Measurements from ENCODE around the gene GANC.
A peak's percentile ranks its signal among the peaks of the same experiment; 100 is the strongest.

The GANC gene

GRCh38 chr15:42375941-42376340 is 102.9 kb downstream of the GANC start:
- DNase-seq (ENCODE audit: low spot score), result no peak

DNA sequence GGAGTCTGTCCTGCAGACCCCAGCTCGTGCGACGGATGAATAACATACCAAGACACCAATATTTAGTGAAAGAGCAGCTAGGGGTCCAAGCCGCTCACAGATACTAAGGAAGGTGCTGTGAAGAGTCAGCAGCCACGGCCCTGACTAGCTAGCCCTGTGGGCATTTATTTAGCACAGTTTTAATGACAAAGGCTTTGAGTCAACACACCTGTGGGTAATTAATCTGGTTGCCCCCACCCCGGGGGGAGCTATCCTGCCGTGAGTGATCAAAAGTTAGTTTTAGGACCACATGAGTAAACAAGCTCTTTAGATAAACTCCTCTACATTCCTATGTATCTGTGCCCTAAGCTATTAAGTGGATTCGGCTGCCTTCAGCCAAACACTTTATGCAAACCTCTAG is 105.0 kb downstream of the GANC start:
- no peak for DNase-seq (ENCODE audit: low spot score)

- DNase-seq (ENCODE audit: low spot score), result no peak
Measured at GRCh38 chr15:42384597-42384996, 111.6 kb downstream of the GANC start.

DNA sequence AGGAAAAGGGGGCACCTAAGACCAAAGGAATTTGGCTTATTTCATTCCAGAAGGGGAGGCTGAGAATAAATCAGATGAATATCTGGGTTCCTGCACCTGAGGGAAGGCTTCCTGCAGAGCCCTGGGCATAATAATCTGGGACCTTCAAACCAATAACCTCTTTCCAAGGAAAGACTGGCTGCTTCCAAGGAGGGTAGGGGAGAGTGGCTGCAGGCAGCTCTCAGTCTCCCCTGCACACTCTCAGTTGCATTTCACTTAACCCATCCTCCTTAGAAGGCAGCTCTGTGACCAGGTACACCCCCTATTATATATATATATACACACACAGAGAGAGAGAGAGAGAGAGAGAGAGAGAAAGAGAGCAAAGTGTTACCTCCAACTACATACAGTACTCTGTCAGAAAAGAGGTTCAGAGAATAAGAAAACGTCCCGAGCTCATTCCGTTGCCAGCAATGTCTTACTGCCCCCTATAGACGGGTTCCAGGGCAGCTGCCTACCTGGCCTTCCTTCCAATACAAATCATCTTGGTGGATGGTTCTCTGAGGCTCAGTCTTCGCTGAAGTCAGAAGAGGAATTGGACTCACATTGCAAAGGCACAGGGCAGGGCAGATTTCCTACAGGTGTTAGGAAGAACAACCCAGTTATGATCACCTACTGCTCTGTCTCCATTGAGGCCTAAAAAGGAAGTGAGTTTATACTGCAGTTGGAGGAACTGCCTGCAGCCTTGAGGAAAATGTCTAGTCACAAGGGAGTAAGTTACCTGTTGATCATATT is 112.4 kb downstream of the GANC start:
- DNase-seq (ENCODE audit: low spot score), result peak; percentile 37

GRCh38 chr15:42385980-42386700 is 113.1 kb downstream of the GANC start:
- DNase-seq (ENCODE audit: low spot score), result no peak

DNA sequence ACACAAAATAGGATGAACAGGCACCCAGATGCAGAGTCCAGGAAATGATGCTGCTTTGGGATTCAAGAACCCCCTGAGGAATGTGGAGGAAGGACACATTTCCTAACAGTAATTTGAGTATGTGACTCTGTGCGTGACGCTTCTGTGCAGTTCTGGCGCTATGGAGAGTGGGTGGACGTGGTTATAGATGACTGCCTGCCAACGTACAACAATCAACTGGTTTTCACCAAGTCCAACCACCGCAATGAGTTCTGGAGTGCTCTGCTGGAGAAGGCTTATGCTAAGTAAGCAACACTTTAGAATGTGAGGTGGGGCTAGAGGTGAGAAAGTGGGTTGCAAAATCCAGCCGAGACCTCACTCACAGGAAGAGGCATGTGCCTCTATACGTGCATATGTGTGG is 114.6 kb downstream of the GANC start:
- no peak for DNase-seq (ENCODE audit: low spot score)

DNA sequence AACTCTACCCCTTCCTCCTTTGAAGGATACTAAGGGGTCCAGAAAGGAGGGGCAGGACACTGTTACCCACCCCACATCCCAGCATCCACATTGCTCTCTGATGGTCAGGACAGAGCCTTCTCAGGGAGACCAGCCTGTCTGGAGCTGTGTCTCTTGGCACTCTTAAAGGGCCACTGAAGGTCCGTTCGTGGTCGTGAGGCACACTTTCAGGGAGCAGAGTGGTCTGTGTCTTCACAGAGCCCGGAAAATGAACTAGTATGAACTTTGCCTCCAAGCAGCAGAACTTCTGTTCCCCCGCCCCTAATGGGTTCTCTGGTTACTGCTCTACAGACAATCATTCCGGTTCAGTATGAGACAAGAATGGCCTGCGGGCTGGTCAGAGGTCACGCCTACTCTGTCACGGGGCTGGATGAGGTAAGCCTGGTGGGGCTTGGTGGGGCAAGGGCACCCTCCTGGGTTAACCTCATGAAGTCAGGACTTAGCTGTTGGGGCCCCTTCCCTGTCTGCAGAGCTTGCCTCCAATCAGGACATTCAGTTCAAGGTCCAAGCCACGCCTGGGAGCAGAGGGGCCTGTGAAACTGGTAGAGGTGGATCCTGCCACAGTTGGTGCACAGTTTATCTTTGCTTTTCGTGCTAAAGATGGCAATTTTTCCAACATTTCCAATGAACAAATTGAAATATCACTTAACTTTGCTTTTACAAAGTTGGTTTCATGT is 119.5 kb downstream of the GANC start:
- DNase-seq (ENCODE audit: low spot score), result peak; percentile 76

GRCh38 chr15:42394106-42394505 is 121.1 kb downstream of the GANC start:
- no peak for DNase-seq (ENCODE audit: low spot score)

- no peak for DNase-seq (ENCODE audit: low spot score)
Measured at GRCh38 chr15:42395838-42396237, 122.8 kb downstream of the GANC start.

- DNase-seq (ENCODE audit: low spot score), result no peak
Measured at GRCh38 chr15:42401544-42402454, 128.8 kb downstream of the GANC start.

DNA sequence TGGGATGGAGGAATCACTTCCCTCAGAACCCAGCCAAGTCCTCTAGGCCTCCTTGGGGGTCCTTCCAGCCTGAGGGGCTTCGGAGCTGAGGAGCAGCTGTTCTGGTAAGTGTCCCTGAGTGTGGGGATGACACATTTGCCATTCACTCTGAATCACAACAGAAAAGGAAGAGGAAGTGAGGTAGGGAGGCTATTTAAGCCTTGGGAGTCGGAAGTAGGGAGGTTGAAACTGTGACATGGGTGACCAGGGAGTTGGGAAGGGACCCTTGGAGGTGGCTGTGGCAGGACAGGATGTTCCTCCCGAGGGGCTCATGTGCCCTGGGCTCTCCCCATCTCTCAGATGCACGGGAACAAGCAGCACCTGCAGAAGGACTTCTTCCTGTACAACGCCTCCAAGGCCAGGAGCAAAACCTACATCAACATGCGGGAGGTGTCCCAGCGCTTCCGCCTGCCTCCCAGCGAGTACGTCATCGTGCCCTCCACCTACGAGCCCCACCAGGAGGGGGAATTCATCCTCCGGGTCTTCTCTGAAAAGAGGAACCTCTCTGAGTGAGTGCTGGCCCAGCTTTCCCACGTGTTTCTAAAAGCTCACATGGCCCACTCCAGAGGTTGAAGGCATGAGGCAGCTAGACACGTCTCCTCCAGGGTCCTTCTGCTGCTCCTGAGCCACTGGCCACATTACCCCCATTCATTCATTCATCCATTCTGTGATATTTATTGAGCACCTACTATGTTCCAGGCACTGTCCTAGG is 129.6 kb downstream of the GANC start:
- DNase-seq (ENCODE audit: low spot score), result no peak

DNA sequence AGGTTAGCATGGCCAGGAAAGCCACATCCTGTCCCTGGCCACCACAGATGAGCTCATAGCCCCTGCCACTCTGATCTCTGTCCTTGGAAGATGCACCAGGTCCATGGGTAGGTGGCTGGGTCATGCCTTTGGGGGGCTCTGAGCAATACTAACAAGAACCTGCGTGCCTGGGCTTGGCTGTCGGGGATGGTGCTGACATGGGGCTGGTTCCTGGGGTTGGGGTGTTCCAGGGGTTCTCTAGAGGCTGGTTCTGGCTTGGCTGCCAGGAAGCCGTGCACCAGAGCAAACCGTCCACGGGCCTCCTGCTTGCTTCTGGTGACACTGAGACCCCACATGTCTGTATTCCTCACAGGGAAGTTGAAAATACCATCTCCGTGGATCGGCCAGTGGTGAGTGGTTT is 130.4 kb downstream of the GANC start:
- DNase-seq (ENCODE audit: low spot score), result no peak

- DNase-seq (ENCODE audit: low spot score), result peak; percentile 78
Measured at GRCh38 chr15:42404461-42405235, 131.6 kb downstream of the GANC start.

GRCh38 chr15:42405863-42406482 is 133.0 kb downstream of the GANC start:
- no peak for DNase-seq (ENCODE audit: low spot score)
